ENCODE measurements around the gene UBE2G1. TPM values are rescaled to one million over a fixed set of nuclear protein-coding genes. Genes with fewer than 3 reads are reported as not detected.
A peak's percentile ranks its signal among the peaks of the same experiment; 100 is the strongest.

Gene UBE2G1
- total and polyA plus RNA-seq, 2 of the 13 experiments (the other 11 are each of a cell fraction or from before 2014, with no cell fraction given) = 27.9 to 42.6 TPM

DNA sequence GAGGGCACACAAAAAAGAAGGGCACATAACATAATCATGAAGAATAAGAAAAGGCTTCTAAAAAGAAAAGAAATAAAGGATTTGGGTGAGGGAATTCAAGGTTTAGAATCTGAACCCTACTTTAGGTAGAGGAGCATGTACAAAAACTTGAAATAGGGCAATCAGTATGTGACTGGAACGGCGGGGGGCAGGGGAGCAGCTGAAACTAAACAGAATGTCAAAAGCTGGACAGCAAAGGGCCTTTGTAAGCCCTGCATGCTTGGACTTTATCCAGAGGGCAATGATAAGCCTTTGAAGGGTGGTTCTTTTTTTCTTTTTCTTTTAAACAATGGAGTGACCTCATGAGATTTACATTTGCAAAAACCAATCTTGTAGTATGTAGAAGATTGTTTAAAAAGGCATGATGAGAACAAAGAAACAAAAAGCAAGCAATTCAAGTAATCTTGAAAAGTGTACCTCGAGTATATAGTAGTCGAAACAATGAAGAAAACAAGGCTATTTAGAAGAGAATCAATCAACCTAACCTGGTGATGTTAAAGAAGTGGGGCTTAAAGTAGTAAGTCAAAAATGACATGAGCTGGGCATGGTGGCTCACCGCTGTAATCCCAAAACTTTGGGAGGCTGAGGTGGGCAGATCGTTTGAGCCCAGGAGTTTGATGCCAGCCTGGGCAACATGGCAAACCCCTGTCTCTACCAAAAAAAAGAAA is 56.0 kb downstream of the UBE2G1 start (continued):
- TF ChIP-seq, protein P1, sequence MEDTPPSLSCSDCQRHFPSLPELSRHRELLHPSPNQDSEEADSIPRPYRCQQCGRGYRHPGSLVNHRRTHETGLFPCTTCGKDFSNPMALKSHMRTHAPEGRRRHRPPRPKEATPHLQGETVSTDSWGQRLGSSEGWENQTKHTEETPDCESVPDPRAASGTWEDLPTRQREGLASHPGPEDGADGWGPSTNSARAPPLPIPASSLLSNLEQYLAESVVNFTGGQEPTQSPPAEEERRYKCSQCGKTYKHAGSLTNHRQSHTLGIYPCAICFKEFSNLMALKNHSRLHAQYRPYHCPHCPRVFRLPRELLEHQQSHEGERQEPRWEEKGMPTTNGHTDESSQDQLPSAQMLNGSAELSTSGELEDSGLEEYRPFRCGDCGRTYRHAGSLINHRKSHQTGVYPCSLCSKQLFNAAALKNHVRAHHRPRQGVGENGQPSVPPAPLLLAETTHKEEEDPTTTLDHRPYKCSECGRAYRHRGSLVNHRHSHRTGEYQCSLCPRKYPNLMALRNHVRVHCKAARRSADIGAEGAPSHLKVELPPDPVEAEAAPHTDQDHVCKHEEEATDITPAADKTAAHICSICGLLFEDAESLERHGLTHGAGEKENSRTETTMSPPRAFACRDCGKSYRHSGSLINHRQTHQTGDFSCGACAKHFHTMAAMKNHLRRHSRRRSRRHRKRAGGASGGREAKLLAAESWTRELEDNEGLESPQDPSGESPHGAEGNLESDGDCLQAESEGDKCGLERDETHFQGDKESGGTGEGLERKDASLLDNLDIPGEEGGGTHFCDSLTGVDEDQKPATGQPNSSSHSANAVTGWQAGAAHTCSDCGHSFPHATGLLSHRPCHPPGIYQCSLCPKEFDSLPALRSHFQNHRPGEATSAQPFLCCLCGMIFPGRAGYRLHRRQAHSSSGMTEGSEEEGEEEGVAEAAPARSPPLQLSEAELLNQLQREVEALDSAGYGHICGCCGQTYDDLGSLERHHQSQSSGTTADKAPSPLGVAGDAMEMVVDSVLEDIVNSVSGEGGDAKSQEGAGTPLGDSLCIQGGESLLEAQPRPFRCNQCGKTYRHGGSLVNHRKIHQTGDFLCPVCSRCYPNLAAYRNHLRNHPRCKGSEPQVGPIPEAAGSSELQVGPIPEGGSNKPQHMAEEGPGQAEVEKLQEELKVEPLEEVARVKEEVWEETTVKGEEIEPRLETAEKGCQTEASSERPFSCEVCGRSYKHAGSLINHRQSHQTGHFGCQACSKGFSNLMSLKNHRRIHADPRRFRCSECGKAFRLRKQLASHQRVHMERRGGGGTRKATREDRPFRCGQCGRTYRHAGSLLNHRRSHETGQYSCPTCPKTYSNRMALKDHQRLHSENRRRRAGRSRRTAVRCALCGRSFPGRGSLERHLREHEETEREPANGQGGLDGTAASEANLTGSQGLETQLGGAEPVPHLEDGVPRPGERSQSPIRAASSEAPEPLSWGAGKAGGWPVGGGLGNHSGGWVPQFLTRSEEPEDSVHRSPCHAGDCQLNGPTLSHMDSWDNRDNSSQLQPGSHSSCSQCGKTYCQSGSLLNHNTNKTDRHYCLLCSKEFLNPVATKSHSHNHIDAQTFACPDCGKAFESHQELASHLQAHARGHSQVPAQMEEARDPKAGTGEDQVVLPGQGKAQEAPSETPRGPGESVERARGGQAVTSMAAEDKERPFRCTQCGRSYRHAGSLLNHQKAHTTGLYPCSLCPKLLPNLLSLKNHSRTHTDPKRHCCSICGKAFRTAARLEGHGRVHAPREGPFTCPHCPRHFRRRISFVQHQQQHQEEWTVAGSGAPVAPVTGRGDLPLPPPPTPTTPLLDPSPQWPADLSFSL (CRISPR knock-in tag; IDR thresholded peaks at IDR 0.05) = no peak
- TF ChIP-seq TRIM24 (CRISPR knock-in tag; IDR thresholded peaks at IDR 0.05) (no peak), IRX3 (CRISPR knock-in tag; IDR thresholded peaks at IDR 0.05; ENCODE audit: borderline replicate concordance, low read depth) (no peak), ZSCAN29 (CRISPR knock-in tag; conservative IDR thresholded peaks at IDR 0.05) (0 out of 2 replicates have a peak, but pooled peaks have one; percentile 52), PCBP2 (optimal IDR thresholded peaks at IDR 0.05; ENCODE audit: low read depth, low read length, poor library complexity, severe bottlenecking) (no peak), STAT5B (CRISPR knock-in tag; IDR thresholded peaks at IDR 0.05) (no peak), ZNF713 (CRISPR knock-in tag; IDR thresholded peaks at IDR 0.05) (no peak), PLRG1 (conservative IDR thresholded peaks at IDR 0.05) (no peak), ZNF567 (CRISPR knock-in tag; IDR thresholded peaks at IDR 0.05; ENCODE audit: borderline replicate concordance) (no peak), ZNF329 (CRISPR knock-in tag; IDR thresholded peaks at IDR 0.05; ENCODE audit: low read depth) (no peak)
- TF ChIP-seq, protein P2, sequence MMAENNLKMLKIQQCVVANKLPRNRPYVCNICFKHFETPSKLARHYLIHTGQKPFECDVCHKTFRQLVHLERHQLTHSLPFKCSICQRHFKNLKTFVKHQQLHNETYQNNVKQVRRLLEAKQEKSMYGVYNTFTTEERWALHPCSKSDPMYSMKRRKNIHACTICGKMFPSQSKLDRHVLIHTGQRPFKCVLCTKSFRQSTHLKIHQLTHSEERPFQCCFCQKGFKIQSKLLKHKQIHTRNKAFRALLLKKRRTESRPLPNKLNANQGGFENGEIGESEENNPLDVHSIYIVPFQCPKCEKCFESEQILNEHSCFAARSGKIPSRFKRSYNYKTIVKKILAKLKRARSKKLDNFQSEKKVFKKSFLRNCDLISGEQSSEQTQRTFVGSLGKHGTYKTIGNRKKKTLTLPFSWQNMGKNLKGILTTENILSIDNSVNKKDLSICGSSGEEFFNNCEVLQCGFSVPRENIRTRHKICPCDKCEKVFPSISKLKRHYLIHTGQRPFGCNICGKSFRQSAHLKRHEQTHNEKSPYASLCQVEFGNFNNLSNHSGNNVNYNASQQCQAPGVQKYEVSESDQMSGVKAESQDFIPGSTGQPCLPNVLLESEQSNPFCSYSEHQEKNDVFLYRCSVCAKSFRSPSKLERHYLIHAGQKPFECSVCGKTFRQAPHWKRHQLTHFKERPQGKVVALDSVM (CRISPR knock-in tag; IDR thresholded peaks at IDR 0.05) = no peak
- TF ChIP-seq, protein P3, sequence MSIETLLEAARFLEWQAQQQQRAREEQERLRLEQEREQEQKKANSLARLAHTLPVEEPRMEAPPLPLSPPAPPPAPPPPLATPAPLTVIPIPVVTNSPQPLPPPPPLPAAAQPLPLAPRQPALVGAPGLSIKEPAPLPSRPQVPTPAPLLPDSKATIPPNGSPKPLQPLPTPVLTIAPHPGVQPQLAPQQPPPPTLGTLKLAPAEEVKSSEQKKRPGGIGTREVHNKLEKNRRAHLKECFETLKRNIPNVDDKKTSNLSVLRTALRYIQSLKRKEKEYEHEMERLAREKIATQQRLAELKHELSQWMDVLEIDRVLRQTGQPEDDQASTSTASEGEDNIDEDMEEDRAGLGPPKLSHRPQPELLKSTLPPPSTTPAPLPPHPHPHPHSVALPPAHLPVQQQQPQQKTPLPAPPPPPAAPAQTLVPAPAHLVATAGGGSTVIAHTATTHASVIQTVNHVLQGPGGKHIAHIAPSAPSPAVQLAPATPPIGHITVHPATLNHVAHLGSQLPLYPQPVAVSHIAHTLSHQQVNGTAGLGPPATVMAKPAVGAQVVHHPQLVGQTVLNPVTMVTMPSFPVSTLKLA (IDR thresholded peaks at IDR 0.05) = no peak
- TF ChIP-seq, protein P4, sequence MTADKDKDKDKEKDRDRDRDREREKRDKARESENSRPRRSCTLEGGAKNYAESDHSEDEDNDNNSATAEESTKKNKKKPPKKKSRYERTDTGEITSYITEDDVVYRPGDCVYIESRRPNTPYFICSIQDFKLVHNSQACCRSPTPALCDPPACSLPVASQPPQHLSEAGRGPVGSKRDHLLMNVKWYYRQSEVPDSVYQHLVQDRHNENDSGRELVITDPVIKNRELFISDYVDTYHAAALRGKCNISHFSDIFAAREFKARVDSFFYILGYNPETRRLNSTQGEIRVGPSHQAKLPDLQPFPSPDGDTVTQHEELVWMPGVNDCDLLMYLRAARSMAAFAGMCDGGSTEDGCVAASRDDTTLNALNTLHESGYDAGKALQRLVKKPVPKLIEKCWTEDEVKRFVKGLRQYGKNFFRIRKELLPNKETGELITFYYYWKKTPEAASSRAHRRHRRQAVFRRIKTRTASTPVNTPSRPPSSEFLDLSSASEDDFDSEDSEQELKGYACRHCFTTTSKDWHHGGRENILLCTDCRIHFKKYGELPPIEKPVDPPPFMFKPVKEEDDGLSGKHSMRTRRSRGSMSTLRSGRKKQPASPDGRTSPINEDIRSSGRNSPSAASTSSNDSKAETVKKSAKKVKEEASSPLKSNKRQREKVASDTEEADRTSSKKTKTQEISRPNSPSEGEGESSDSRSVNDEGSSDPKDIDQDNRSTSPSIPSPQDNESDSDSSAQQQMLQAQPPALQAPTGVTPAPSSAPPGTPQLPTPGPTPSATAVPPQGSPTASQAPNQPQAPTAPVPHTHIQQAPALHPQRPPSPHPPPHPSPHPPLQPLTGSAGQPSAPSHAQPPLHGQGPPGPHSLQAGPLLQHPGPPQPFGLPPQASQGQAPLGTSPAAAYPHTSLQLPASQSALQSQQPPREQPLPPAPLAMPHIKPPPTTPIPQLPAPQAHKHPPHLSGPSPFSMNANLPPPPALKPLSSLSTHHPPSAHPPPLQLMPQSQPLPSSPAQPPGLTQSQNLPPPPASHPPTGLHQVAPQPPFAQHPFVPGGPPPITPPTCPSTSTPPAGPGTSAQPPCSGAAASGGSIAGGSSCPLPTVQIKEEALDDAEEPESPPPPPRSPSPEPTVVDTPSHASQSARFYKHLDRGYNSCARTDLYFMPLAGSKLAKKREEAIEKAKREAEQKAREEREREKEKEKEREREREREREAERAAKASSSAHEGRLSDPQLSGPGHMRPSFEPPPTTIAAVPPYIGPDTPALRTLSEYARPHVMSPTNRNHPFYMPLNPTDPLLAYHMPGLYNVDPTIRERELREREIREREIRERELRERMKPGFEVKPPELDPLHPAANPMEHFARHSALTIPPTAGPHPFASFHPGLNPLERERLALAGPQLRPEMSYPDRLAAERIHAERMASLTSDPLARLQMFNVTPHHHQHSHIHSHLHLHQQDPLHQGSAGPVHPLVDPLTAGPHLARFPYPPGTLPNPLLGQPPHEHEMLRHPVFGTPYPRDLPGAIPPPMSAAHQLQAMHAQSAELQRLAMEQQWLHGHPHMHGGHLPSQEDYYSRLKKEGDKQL (CRISPR knock-in tag; IDR thresholded peaks at IDR 0.05; ENCODE audit: low read depth) = no peak

Data from HepG2 (cell line).